ENCODE measurements around the gene HORMAD2.

- TF ChIP-seq KLF16 (IDR thresholded peaks at IDR 0.05) (no peak), FOXM1 (IDR thresholded peaks at IDR 0.05; ENCODE audit: low read depth) (no peak), FOXM1 (CRISPR knock-in tag; IDR thresholded peaks at IDR 0.05; ENCODE audit: low read depth) (no peak)
Observed at GRCh38 chr22:30169002-30169401, 88.7 kb downstream of the HORMAD2 start.
